GM18861 (cell line): Measurements from ENCODE around the gene FTO.
"Not testable (repeated sequence)": the region's sequence is repeated elsewhere in the genome, so short reads cannot be mapped to it uniquely, and the experiment has no call there.

ENCODE experiments used
- ATAC-seq: cut with Tn5 transposase; IDR thresholded peaks from one replicate; pipeline ENCODE4 v1.9.1; 2021; ENCODE audit not compliant: unreplicated experiment

The FTO gene

GRCh38 chr16:54171626-54172537, 467.9 kb downstream of the FTO start:
- no peak for ATAC-seq

- ATAC-seq: no peak
These were observed 469.5 kb downstream of the FTO start for GRCh38 chr16:54173490-54173889.

- ATAC-seq: no peak
These were observed 470.2 kb downstream of the FTO start for GRCh38 chr16:54174201-54174600.

GRCh38 chr16:54174750-54175149, 470.8 kb downstream of the FTO start:
- ATAC-seq: no peak

GRCh38 chr16:54175169-54175551, 471.2 kb downstream of the FTO start:
- no peak for ATAC-seq

- no peak for ATAC-seq
These were observed 471.8 kb downstream of the FTO start for GRCh38 chr16:54175552-54176375.

GRCh38 chr16:54176376-54176901, 472.5 kb downstream of the FTO start:
- ATAC-seq: no peak

GRCh38 chr16:54177052-54177861, 473.3 kb downstream of the FTO start:
- ATAC-seq: no peak

- ATAC-seq: no peak
These were observed 474.0 kb downstream of the FTO start for GRCh38 chr16:54177862-54178477.

- ATAC-seq: no peak
These were observed 474.6 kb downstream of the FTO start for GRCh38 chr16:54178478-54178976.

GRCh38 chr16:54180421-54181359, 476.7 kb downstream of the FTO start:
- ATAC-seq: no peak

GRCh38 chr16:54181683-54182329, 477.9 kb downstream of the FTO start:
- ATAC-seq: not testable (repeated sequence)

GRCh38 chr16:54185045-54185444, 481.1 kb downstream of the FTO start:
- no peak for ATAC-seq

- ATAC-seq: no peak
These were observed 487.2 kb downstream of the FTO start for GRCh38 chr16:54191163-54191562.

GRCh38 chr16:54191592-54191991, 487.6 kb downstream of the FTO start:
- no peak for ATAC-seq

GRCh38 chr16:54193013-54193664, 489.2 kb downstream of the FTO start:
- ATAC-seq: no peak

GRCh38 chr16:54193665-54194333, 489.8 kb downstream of the FTO start:
- ATAC-seq: no peak

- no peak for ATAC-seq
These were observed 490.4 kb downstream of the FTO start for GRCh38 chr16:54194334-54194743.
